Activated B cell treated with CpG ODN at 0.5 μM for 24 hours (primary cell): Measurements from ENCODE around the gene ZMYND8. TPM values are rescaled to one million over a fixed set of nuclear protein-coding genes. Genes with fewer than 3 reads are reported as not detected.

Experiments
- ATAC-seq: fragments of 200-7000 bp; cut with Tn5 transposase; one replicate; pipeline ENCODE4 v1.10.0; 2021; ENCODE audit warnings: low read depth, mild to moderate bottlenecking, moderate library complexity
- CTCF ChIA-PET: fragments of 350-600 bp; sonication (Branson Sonifier 250); formaldehyde crosslinking; loops from one replicate; lab custom pipeline; 2021; ENCODE audit warnings: antibody characterized with exemption; lab: Charles Lee
- POLR2A ChIA-PET: fragments of 350-600 bp; sonication (Branson Sonifier 250); formaldehyde crosslinking; loops from one replicate; lab custom pipeline; 2021; ENCODE audit warnings: antibody characterized with exemption; lab: Charles Lee
- DNase-seq: peaks from one replicate; pipeline ENCODE4 v3.0.0; 2022
- H3K27ac Mint-ChIP-seq: one replicate; pipeline ENCODE4 v1.8.0; 2020; ENCODE audit warnings: mixed read lengths
- H3K27me3 Mint-ChIP-seq: one replicate; pipeline ENCODE4 v1.8.0; 2021; ENCODE audit warnings: mixed read lengths
- H3K36me3 Mint-ChIP-seq: one replicate; pipeline ENCODE4 v1.8.0; 2021; ENCODE audit warnings: low read depth, mixed read lengths
- H3K4me1 Mint-ChIP-seq: one replicate; pipeline ENCODE4 v1.8.0; 2021; ENCODE audit warnings: mixed read lengths
- H3K4me3 Mint-ChIP-seq: one replicate; pipeline ENCODE4 v1.8.0; 2020; ENCODE audit warnings: mild to moderate bottlenecking, mixed read lengths
- H3K9me3 Mint-ChIP-seq: one replicate; pipeline ENCODE4 v1.8.0; 2020; ENCODE audit warnings: mixed read lengths
- intact Hi-C: fragments of 100-400 bp; cut with micrococcal nuclease; formaldehyde crosslinking; loops from one replicate; pipeline ENCODE4 v1.15.1; 2024
- total RNA-seq: library from RNA; stranded (reverse); gene quantifications from 2 replicates; pipeline ENCODE4 v1.2.3, GENCODE V29; 2022
- TF ChIP-seq, protein P1 (sequence below): fragments of 200-600 bp; IDR thresholded peaks from one replicate; pipeline ENCODE4 v1.8.0; 2022; ENCODE audit warnings: antibody characterized with exemption, mild to moderate bottlenecking

ZMYND8 gene
- total RNA-seq, 1 donor from 2014 or later = 42.6 TPM

DNA sequence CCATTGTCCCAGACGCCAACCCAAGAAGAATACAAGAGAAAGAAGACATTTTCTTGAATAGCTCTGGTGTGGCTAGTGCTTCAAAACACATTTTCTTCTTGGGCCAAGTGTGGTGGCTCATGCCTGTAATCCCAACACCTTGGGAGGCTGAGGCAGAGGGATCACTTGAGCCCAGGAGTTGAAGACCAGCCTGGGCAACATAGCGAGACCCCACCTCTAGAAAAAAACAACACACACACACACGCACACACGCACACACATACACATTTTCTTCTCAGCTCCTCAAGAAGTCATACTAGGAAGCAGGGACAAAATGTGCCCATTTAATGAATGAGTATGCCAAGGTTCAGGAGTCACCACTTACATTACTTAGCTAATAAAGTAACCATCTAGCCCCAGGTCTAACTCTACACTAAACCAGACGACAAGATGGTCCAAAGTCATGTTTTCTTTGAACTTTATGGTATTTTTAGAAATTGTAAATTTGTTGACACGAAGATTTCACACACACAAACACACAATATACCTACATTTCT, 68.8 kb downstream of the ZMYND8 start:
- H3K36me3 Mint-ChIP-seq = peaks cover 88% of the 10 kb centered on the region
- H3K9me3 Mint-ChIP-seq = no peaks in the 10 kb centered on the region
- no peaks in the 10 kb centered on the region for H3K27me3 Mint-ChIP-seq
- TF ChIP-seq, protein P1, sequence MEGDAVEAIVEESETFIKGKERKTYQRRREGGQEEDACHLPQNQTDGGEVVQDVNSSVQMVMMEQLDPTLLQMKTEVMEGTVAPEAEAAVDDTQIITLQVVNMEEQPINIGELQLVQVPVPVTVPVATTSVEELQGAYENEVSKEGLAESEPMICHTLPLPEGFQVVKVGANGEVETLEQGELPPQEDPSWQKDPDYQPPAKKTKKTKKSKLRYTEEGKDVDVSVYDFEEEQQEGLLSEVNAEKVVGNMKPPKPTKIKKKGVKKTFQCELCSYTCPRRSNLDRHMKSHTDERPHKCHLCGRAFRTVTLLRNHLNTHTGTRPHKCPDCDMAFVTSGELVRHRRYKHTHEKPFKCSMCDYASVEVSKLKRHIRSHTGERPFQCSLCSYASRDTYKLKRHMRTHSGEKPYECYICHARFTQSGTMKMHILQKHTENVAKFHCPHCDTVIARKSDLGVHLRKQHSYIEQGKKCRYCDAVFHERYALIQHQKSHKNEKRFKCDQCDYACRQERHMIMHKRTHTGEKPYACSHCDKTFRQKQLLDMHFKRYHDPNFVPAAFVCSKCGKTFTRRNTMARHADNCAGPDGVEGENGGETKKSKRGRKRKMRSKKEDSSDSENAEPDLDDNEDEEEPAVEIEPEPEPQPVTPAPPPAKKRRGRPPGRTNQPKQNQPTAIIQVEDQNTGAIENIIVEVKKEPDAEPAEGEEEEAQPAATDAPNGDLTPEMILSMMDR = no peak
- ATAC-seq (no peak), DNase-seq (no peak)
- ChIA-PET POLR2A (no interaction called here), CTCF (interaction anchor here (1.1 to 1.3 kb wide), 2 partner anchors 65 to 96 kb away, joined by 4 to 6 read pairs; no protein-coding TSS in a partner anchor)
- H3K4me3 Mint-ChIP-seq = no peak overlapping the region
- H3K27ac Mint-ChIP-seq = no peak overlapping the region
- intact Hi-C loops = no loop called here
- no peaks in the 10 kb centered on the region for H3K4me1 Mint-ChIP-seq

DNA sequence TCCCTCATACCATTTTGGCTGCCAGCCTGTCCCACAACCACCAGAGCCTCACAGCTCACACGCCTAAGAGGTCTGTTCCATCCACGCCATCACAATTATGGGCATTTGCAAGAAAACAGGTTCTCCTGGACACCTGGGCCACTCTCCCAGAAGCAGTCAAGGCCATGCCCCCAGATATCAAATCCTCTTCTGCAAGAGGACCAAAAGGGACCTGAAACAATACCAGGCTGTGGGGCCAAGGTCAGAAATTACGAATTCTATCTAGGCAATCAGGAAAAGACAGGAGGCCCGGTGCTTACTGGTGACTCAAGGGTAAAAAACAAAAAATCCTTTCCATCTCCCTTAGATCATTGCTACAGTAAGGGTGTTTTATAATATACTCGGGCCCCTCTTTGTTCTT, 69.8 kb downstream of the ZMYND8 start:
- ChIA-PET CTCF (no interaction called here), POLR2A (no interaction called here)
- Mint-ChIP-seq H3K36me3 (peaks cover 88% of the 10 kb centered on the region), H3K27me3 (no peaks in the 10 kb centered on the region), H3K4me1 (no peaks in the 10 kb centered on the region), H3K4me3 (no peak overlapping the region), H3K27ac (no peak overlapping the region), H3K9me3 (no peaks in the 10 kb centered on the region)
- TF ChIP-seq, protein P1 = no peak
- intact Hi-C loops = no loop called here
- ATAC-seq (no peak), DNase-seq (no peak)

DNA sequence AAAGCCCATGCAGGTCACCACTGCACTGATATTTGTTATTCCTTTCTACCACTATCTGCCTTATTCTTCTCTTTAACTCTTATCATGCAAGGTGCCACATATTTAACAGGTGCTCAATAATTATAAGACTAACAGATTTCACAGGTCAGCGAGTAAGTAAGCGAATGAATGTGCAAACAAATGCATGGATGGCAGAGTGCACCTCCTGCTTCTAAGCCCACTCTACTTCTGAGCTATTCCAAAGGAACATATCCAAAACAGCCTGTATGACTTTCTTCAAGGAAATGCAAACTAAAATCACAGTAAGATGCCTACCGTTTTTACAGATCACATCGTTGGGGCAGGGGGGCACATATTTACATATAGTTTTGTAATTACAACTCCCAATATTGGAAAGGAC, 71.3 kb downstream of the ZMYND8 start:
- Mint-ChIP-seq H3K27me3 (no peaks in the 10 kb centered on the region), H3K9me3 (no peaks in the 10 kb centered on the region), H3K4me3 (no peak overlapping the region), H3K36me3 (peaks cover 92% of the 10 kb centered on the region), H3K4me1 (no peaks in the 10 kb centered on the region), H3K27ac (no peak overlapping the region)
- ChIA-PET CTCF (interaction anchor here (1.1 kb wide), 1 partner anchor 99 kb away, joined by 6 read pairs; no protein-coding TSS in a partner anchor), POLR2A (no interaction called here)
- TF ChIP-seq, protein P1 = no peak
- intact Hi-C loops = no loop called here
- ATAC-seq (no peak), DNase-seq (no peak)

DNA sequence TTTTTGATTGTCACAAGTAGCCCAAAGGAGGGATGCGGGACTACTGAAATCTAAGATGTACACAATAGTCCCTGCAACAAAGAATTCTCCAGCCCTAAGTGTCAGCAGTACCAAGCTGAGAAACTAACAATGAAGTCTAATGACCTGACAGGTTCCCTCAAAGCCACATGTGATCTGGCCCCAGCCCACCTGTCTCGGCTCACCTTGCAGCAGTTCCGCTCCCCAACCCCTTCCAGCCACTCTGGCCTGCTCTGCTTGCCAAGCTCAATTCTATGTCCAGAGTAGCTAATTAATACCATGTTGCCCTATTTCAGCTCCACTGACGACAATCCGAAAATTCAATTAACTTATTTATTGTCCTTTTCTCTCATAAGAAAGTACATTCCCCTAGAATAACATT, 72.1 kb downstream of the ZMYND8 start:
- Mint-ChIP-seq H3K27me3 (no peaks in the 10 kb centered on the region), H3K4me1 (no peaks in the 10 kb centered on the region), H3K9me3 (no peaks in the 10 kb centered on the region), H3K27ac (no peak overlapping the region), H3K36me3 (peaks cover 92% of the 10 kb centered on the region), H3K4me3 (no peak overlapping the region)
- ChIA-PET POLR2A (no interaction called here), CTCF (interaction anchor here (1.1 kb wide), 1 partner anchor 100 kb away, joined by 6 read pairs; no protein-coding TSS in a partner anchor)
- ATAC-seq = no peak
- TF ChIP-seq, protein P1 = no peak
- intact Hi-C loops = no loop called here
- DNase-seq = no peak

DNA sequence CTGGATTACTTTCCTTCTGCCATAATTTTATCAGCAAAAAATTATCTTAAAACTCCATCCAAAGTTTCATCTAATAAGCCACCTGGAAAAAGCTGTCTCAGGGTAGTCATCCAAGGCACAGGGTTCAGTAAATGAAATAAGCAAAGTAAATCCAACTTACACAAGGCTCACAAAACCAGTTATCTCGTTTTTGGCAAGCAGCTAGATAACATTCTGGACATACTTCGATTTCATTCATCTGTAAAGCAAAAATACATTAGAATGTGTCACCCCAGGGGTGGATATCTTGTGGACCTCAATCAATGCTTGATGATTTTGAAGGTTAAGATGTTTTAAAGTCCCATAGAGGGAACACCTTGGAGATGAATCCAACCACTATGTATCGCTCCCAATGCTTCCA, 73.1 kb downstream of the ZMYND8 start:
- no peaks in the 10 kb centered on the region for H3K27me3 Mint-ChIP-seq
- TF ChIP-seq, protein P1 = no peak
- ChIA-PET CTCF (interaction anchor here (0.9 to 2.2 kb wide), 3 partner anchors 9 to 101 kb away, joined by 4 to 13 read pairs (median 11); no protein-coding TSS in a partner anchor), POLR2A (interaction anchor here (0.5 kb wide), 1 partner anchor 358 kb away, joined by 3 read pairs; no protein-coding TSS in a partner anchor)
- no peak for ATAC-seq
- no peak overlapping the region for H3K4me3 Mint-ChIP-seq
- intact Hi-C loops = no loop called here
- peaks cover 90% of the 10 kb centered on the region for H3K36me3 Mint-ChIP-seq
- H3K4me1 Mint-ChIP-seq = no peaks in the 10 kb centered on the region
- H3K27ac Mint-ChIP-seq = peak overlapping the region; percentile 27
- no peak for DNase-seq
- no peaks in the 10 kb centered on the region for H3K9me3 Mint-ChIP-seq
